GM21528 (cell line): ENCODE data around the gene KIAA1755.

Experiments used
- ATAC-seq: cut with Tn5 transposase; IDR thresholded peaks from one replicate; pipeline ENCODE4 v1.9.1; 2021; ENCODE audit warnings: mild to moderate bottlenecking, moderate library complexity; ENCODE audit not compliant: unreplicated experiment, low FRiP score

Gene KIAA1755, protein sequence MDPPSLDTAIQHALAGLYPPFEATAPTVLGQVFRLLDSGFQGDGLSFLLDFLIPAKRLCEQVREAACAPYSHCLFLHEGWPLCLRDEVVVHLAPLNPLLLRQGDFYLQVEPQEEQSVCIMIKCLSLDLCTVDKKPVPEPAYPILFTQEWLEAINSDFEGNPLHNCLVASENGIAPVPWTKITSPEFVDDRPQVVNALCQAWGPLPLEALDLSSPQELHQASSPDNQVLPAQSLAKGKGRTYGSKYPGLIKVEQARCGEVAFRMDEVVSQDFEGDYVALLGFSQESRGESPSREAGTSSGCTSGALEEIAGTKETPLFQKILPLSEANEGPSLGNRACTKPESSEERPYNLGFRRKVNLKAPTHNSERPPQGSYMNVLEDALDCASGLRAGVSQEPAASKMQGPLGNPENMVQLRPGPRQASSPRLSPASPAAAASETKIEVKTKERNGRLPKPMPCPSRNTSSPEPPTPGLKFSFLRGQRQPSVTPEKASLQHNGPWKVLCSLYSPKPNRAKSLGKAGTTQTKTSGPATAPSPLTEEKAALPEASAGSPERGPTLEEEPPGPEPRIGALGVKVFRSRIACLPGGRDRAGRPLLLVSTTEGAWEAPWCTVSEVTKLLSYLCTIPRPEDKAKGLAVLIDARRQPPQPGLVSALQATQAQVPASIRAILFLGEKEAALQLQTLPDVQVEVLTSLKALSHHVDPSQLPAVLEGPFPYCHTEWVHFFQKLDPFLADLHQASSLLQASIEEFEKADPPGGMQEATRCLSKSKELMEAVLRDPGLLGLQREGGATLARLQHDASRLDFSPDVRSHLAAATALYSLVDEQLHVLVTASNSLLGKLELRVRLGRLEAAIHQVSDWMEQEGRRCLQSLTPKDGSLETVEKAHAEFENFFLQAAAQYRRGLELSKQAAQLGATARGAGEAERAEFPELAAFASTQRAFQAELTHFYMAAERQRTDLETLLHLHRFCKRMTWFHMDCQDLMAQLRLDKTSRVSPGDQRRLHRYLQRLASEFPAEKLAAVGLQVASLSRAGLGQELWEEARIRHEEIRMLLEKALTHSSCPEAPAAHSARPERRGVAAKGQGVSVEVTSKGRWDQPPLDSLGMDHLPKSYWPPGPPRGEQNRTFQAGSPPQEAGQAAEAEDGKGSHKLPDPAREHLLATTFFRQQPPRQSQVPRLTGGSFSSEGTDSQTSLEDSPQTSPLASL

DNA sequence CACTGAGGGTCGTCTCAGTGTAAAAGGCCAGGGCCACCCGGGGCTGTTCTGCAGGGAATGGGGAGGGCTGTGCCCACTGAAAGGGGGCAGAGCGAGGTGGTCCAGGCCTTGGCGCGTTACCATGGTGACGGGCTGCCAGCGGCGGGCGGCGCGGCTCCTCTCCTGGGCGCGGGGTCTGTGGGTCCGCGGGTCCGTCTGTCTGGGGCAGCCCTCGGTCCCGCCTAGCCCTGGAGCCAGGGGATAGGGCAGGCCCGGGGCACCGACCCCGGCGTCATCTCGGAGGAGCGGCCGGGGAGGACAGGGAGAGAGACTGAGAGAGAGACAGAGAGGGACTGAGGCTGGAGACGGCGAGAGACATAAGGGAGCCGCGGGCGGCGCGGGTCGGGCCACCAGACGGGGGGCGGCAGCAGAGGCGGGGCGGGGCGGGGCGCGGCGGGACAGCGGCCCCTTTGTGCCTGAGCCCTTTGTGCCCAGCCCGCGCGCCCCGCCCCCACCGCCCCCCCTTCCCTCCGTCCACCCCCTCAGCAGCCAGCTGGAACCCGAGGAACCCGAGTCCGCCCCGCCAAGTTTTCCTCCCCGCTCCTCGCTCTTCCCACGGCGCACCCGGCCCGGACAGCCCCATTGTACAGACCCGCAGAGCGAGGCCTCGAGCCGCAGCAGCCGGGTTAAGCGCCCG, at the start of gene KIAA1755:
KIAA1755 (minus strand) TSS at position 358 of the 676 bp plus-strand sequence; CDS start at position 123, 235 bp downstream.
- no peak for ATAC-seq

DNA sequence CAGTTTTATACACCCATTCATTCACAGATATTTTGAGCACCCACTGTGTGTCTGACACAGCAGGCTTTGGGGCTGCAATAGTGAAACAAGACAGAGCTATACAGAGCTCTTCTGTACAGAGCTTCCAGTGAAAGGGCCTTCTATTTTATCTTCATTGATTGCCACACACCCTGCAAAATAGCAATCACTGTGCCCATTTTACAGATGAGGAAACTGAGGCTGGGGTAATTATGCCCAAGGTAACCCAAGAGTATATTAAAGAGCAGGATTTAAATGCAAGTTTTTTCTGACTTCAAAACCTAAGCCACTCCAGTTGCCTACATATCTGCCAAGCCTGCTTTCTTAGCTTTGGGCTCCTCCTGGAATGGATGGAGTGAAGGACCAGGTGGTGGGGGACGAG, 47.9 kb upstream of the KIAA1755 start:
- no peak for ATAC-seq

DNA sequence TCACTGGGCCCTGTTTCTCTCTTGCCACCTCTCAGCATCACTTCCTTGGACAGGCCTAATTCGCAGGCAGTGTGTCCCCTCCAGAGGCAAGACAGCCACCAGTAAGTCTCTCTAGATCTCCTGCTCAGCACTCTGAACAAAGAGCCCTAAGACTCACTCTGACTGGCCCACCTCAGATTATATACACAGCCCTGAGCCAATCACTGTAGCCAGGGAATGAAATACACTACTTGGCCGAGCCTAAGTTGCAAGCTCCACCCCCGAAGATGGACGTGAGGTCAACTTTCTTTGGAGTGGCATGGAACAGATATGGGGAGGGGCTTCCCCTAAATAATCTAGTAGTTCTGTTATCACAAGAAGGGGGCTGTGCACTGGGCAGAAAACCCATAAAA, 47.5 kb upstream of the KIAA1755 start:
- no peak for ATAC-seq

DNA sequence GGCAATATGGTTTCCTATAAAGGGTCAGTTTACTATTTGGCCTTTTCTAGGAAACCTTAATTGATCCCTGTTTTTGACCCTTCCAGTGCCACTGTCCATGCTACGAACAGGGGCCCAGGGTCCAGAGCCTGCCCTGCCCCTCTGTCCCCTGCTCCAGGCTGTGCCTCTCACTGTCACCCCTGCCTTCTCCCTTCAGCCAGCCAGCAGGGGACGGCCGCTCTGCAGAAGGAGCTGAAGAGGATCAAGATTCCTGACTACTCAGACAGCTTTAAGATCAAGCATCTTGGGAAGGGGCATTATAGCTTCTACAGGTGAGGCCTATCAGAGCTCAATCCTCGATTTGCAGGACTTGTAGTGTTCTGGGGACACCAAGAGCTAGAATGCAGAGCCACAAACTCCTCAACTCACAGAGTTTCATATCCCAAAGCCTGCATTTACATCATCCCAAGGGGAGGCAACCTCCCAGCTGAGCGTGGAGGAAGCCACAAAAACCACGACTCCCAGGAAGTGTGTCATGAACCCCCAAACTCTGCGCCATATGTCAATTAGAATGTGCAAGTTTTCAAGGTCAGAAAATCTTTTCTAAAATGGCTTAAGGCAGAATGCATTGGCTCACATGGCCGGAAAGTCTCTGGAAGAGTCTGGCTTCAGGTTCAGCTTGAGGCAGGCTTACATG, 47.0 kb upstream of the KIAA1755 start:
- no peak for ATAC-seq

DNA sequence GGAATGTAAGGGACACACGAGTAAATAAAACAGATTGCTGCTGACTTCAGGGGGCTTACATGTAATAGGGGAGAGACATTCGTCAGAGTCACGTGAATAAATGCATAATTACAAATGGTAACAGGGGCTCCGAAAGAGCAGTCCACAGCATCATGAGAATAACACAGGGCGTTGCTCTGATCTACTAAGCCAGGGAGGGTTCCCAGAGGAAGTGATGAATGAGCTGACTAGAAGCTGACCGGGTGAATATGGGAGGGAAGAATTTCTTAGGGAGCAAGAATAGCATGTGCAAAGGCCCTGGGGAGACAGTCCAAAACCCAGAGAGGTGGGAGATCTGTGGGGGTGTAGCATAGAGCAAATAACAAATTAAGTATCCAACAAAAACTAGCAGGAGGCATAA, 45.8 kb upstream of the KIAA1755 start:
- ATAC-seq: no peak

DNA sequence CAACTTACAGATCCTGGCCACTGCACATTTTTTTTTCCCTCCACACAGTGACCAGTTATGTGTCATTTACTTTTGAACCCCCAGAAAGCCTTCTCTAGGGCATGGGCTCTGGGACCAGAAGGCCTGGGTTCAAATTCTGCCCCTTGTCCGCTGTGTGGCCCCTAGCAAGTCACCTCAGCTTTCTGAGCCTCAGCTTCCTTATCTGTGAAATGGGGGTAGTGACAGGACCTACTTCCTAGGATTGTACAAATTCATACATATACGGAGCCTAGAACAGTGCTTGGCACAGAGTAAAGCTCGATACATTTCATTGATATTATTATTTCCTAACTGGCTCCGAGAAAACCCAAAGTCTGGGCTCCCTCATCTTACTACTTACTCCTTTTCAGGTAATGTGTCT, 45.0 kb upstream of the KIAA1755 start:
- no peak for ATAC-seq

GRCh38 chr20:38304845-38305447, 44.4 kb upstream of the KIAA1755 start:
- no peak for ATAC-seq

- ATAC-seq: no peak
Measured at GRCh38 chr20:38303908-38304379, 43.4 kb upstream of the KIAA1755 start, which contains the start of gene BPI. BPI (plus strand) TSS chr20:38304156; CDS start chr20:38304224, 68 bp downstream.

- ATAC-seq: no peak
Measured at GRCh38 chr20:38302786-38303185, 42.3 kb upstream of the KIAA1755 start.

DNA sequence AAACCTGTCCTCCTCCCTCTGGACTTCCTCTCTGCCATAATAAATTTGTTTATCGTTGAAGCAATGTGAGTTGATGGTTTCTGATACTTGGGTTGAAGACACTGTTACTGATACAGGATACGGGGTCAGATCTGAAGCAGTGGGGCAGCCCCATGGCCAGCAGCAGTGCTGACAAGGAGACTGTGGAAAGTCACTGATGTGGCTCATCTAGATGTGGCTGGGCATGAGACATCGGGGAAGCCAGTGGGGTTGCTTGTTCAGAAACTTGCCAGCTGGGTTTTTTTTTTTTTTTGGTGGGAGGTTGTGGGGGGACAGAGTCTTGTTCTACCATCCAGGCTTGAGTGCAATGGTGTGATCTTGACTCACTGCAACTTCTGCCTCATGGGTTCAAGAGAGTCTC, 40.8 kb upstream of the KIAA1755 start:
- no peak for ATAC-seq

- ATAC-seq: no peak
Measured at GRCh38 chr20:38300438-38300837, 39.9 kb upstream of the KIAA1755 start.

DNA sequence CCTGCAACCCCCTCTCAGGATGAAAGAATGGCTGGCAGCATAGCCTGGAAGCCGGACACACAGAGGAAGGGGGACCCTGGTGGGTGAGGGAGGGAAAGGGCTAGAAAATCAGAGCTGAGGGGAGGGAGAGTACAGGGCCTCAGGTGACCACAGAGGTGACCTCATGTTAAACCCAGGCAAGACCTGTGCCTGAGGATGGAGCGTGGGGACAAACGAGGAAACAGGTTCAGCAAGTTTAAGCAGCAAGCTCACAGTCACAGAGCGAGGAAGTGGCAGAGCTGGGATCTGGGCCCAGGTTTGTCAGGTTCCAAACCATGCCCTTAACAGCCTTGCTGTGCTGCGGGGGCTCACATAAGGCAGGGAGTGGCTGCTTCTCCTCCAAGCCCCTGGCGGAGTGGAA, 39.4 kb upstream of the KIAA1755 start:
- ATAC-seq: no peak

GRCh38 chr20:38298768-38299288, 38.3 kb upstream of the KIAA1755 start:
- no peak for ATAC-seq

DNA sequence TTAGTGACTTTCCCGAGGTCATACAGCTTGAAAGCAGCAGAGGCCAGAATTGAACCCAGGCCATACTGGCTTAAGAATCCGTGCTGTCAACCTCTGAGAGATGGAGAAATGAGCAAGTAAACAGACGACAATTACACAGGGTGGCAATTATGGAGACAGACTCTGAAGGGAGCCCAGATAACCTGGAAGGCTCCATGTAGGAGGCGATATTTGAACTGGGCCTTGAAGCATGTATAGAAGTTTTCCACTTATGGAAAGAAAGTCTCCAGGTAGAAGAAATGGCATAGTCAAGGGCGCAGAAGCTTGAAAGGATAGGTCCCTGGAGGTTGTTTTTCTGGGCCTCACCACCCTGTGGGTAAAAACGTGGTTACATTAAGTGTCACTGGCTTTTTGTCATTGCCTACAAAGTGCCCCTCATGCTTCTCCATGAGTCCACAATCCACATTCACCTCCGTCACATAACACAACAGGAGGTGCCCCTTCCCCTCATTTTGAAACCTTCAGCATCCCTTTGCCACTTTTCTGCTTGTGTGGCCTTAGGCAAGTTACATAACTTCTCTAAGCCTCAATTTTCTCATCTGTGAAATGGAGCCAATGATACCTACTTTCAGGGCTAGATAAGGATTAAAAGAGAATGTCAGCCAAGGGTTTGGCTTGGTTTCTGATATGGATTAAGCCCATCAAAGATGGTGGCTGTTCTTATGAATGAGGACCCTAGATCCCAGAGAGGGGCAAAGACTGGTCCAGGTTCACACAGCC, 37.6 kb upstream of the KIAA1755 start:
- no peak for ATAC-seq

GRCh38 chr20:38296433-38296832, 35.9 kb upstream of the KIAA1755 start:
- ATAC-seq: no peak

DNA sequence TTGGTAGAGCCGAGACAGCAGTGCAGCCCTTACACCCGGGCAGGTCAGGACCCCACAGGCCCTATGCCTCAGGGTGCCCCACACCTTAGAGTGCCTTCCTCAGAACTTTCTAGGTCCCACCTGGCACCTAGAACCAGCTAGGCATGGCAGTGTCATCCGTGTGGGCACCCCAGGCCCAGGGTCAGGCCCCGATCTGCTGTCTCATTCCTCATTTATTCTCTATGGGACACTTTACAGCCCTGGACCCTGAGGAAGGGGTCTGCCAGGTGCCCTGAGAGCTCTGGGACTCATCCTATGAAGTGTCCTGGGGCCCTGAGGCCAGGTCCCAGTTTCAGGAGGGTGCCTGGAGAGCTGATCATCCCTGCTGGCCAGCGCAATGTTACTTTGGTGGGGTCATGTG, 35.3 kb upstream of the KIAA1755 start:
- ATAC-seq: no peak

DNA sequence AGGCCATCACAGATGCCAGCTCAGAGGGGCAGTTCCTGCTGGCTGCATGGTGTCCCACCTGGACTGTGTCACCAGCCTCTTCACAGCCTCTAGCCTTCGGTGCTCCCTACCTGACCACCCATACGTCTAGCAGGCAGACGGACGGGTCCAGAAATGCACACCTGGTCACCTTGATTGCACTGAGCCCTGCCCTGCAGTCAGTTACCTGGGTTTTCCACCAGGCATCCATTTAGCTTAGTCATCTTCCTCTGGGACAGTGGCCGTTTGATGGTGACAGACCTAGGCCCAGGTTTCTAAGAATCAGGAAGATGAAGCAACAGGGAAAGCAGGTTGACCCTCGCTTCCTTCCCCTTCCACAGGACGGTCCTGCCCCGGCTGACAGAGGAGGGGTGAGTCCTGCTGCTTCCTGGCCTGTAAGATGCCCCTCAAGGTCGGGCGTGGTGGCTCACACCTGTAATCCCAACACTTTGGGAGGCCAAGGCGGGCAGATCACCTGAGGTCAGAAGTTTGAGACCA, 33.6 kb upstream of the KIAA1755 start:
- ATAC-seq: no peak

- ATAC-seq: no peak
Measured at GRCh38 chr20:38293491-38294065, 33.0 kb upstream of the KIAA1755 start.
